GM19025 (cell line): ENCODE data around the gene EYA3.

ENCODE experiments used
- ATAC-seq: cut with Tn5 transposase; IDR thresholded peaks from one replicate; pipeline ENCODE4 v1.9.1; 2021; ENCODE audit warnings: mild to moderate bottlenecking, low read depth, moderate library complexity; ENCODE audit not compliant: unreplicated experiment

Gene EYA3

DNA sequence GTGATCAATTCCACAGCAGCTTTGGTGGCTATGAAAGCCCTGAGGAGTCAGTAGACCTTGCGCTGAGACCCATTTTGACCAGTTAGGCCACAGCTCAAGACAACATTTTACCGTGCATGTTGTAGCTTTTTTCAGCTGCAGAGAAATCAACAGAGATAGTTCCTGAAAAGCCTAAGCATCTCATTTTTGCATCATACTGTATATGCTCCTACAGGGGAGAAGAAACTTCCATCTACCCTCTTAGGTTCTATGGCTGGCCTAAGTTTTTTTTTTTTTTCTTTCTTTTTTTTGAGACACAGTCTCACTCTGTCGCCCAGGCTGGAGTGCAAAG is 24.8 kb upstream of the EYA3 start:
- no peak for ATAC-seq

- no peak for ATAC-seq
Measured at GRCh38 chr1:28112388-28113241, 24.2 kb upstream of the EYA3 start.

- ATAC-seq = no peak
Measured at GRCh38 chr1:28111157-28111556, 22.7 kb upstream of the EYA3 start.

- no peak for ATAC-seq
Measured at GRCh38 chr1:28110555-28110954, 22.1 kb upstream of the EYA3 start.

- ATAC-seq = no peak
Measured at GRCh38 chr1:28109639-28110038, 21.2 kb upstream of the EYA3 start.

DNA sequence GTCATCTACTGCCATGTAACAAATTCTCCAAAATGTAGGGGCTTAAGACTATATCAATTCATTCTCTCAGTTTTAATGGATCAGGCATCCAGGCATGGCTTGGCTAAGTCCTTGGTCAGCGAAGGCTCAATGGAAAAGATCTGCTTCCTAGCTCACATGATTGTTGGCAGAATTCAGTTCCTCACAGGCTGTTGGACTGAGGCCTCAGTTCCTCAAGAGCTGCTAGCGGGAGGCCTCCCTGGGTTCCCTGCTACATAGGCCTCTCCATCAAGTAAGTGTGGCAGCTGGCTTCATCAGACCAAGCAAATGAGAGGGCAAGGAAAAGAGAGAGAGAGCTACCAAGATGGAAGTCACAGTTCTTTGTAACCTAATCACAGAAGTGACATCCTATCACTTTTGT is 19.6 kb upstream of the EYA3 start:
- ATAC-seq = no peak

DNA sequence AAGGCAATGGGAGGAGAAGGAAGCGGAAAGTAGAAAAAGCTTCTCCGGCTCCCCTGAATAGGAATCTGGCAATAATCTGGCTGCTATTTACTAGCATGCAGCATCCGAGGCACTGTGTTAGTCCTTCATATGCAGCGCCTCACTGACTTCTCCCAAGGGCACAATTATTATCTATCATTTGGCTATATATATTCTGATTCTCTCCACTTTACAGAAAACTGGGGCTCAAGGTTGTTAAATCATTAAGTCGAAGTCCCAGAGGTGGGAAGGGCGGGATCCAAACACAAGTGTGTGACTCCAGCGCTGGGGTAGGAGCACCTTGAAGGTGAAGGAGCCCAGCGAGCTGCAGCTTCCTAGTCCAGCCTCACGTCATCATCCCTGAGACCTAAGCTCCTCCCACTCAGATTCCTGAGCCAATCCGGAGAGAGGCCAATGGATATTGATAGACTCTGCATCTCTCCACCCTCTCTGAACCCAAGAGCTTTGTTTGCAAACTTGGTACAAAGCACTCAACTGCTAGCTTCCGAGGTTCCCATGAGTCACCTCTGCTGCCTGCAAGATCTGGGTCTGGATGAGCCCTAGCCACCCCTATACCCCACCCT is 16.6 kb upstream of the EYA3 start:
- ATAC-seq = no peak

DNA sequence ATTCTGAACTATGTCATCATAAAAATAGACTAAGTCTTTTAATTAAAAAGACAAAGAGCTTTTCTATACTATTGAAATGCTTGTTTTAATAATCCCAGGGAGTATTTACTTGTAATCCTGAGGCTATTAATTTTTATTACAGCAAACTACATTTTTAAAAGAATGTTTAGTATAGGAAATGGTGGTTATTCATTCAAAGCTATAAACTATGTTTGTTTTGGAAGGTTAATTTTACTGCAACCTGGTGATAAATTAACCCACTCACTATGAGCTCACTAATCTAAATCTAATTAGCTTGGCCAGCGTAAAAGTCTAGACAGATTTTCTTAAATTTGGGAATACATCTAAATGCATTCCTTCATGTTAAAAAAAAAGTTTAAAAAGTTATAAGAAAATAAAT is 13.8 kb upstream of the EYA3 start:
- ATAC-seq = no peak

GRCh38 chr1:28099050-28099769 is 10.8 kb upstream of the EYA3 start:
- ATAC-seq = no peak

- ATAC-seq = no peak
Measured at GRCh38 chr1:28097100-28097472, 8.7 kb upstream of the EYA3 start.

DNA sequence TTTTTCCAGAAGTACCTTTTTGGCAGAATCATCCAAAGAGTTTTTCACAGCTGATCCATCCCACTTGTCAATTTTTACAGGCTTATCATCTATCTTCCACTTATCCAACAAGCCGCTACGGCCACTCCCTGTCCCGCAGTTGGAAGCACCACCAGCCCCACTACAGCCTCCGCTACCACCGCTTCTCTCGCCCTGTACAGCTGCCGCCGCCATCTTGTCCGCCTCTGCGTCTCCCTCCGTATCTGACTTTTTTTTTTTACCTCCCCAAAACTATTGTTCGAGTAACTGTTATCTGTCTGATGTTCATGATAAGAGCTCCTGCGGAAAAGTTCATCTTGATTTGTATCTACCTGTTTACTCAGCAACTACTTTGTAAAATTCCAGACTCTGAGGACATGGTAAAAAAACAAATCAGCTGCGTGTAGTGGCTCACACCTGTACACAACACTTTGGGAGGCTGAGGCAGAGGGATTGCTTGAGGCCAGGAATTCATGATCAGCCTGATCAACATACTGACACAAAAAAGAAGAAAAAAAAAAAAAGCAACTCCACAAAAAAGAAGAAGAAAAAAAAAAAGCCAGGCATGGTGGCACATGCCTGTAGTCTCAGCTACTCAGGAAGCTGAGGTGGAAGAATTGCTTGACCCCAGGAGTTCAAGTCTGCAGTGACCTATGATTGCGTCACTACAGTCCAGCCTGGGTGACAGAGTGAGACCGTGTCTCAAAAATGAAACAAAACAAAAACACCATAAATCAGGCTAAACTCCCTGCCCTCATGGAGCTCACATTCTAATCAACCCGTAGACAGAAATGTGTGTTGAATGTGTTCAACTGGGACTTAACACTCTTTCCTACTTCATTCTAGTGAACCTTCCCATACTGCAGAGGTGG is 8.0 kb upstream of the EYA3 start:
- ATAC-seq = no peak

DNA sequence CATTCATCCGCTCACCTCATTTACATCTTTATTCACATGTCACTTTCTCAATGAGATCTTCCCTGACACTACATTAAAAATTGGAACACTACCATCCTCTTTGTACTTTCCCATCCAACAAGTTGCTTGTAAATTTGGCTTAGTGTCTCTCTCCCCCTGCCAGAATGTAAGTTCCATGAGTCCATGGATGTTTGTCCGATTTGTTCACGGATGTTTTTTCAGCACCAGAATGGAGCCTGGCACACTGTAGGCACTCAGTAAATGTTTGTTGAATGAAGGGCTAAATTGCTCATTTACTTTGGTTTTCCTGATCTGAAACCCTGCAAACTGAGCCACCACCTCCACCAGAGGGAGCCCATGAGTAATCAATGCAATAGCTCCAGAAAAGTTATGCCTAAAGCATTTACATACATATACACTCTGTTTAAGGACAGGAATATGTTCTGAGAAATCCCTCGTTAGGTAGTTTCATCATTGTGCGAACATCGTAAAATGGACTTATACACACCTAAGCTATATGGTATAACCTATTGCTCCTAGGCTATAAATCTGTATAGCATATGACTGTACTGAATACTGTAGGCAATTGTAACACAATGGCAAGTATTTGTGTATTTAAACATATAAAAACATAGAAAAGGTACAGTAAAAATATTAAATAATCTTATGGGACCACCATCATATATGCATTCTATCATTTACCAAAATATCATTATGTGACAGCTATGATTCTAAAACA is 2.8 kb upstream of the EYA3 start:
- no peak for ATAC-seq

DNA sequence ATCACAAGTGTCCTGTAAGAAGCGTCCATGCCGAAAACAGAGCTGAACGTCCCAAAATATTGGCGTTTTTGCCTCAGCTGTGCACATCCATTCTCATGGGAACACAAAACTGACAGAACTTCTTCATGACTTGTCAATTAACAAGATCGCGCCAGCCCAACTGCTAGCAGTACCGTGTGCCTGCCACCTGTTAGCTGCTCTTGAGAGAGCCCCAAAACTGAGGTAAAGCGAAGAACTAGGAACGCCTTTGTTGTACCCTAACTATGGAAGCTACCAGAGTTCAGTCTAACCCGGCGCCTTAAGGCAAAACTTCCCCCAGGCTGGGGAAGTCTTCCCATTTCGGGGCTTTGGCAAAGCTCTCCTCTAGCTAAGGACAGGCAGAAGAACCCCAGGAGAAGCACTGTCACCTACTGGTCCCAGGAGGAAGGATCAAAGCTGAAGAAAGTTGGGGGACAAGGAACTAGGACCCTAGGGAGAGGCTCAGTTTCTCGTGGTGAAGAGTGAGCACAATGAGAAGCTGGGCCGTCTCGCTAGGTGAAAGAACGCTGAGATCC is 719 bp downstream of the EYA3 start:
- ATAC-seq = peak; percentile 3

- no peak for ATAC-seq
Measured at GRCh38 chr1:28086651-28087050, 1.8 kb downstream of the EYA3 start.

GRCh38 chr1:28085129-28085528 is 3.3 kb downstream of the EYA3 start:
- no peak for ATAC-seq

DNA sequence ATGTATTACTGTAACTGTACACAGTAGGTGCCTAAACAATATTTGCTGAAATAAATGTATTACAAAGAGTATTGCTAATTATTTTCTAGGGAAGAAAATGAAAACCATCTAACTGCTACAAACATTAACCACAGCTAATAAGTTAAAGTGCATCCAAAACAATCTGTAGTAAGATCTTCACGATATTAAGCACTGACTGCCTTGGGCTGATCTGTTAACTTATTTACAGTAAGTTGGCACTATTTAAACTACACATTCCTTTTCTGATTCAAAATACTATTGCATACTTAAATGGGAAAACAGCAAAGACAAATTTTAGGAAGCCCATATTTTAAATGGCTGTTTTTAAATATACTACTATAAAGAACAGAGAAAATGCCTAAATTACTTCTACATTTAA is 4.5 kb downstream of the EYA3 start:
- ATAC-seq = no peak

DNA sequence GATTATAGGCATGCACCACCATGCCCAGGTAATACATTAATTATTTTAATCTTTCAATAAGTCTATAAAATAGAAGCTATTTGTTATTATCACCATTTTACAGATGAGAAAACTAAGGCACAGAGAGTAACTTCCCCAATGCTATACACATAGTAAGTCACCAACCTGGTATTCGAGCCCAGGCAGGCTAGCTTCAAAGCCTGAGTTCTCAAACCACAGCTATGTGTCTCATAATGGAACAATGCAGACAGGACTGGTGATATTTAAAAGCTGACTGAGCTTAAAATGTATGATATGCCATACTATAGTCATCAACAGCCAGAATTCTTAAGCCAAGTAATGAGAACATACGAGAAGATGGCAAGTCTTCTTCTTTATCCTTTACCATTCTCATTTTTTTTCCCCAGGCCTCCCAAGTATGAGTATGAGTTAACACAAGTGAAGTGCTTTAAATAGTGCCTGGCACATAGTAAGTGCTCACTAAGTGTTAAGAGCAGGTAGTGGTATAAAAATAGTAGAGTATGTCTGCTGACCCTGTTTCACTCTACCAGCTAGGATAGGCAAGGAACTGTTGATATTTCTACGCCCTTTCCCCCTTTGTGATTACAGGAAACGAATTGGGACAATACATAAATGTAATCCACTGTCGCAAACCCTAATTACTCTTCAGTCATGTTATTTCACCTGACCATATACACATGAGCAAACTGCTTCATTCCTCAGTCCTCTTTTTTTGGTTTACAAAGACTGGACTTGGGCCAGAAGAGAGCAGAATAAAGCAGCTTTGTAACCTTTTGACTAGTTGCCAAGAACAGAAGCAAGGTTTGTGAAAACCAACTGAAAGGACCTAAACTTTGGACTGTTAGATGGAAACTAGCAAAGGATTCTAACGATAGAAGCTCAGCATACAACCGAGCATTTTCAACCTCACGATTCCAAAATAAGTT is 9.5 kb downstream of the EYA3 start:
- no peak for ATAC-seq

DNA sequence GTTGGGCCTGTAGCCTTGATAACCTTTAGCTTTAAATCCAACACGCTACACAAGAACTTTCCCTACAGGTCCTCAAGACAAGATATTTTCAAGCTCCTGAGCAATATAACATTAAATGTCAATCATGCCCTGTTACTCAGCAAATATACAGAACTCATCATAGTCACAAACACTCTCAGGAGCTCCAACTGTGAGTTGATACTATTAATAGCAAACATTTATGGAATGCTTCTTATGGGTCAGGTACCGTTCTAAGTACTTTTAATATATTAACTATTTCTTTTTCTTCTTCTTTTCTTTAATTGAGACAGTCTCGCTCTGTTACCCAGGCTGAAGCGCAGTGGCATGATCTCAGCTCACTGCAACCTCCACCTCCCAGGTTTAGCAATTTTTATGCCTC is 10.1 kb downstream of the EYA3 start:
- ATAC-seq = no peak
